Coronary artery (tissue), 2 donors: ENCODE data around the gene CENPT.
A peak's percentile ranks its signal among the peaks of the same experiment; 100 is the strongest.

Experiments used
- DNase-seq: peaks from one replicate; pipeline ENCODE4 v3.0.0-alpha.2; 2017; ENCODE audit warnings: low spot score
- H3K27ac ChIP-seq, 2 donors: fragments of 200-600 bp; sonication (generic); one replicate each; pipeline ENCODE4 v1.5.1; 2016 to 2019
- H3K4me3 ChIP-seq: fragments of 200-600 bp; sonication (generic); 2 replicates; pipeline ENCODE4 v1.5.1; 2016; ENCODE audit warnings: mild to moderate bottlenecking, moderate library complexity
- TF ChIP-seq, protein P1 (sequence below): fragments of 200-600 bp; sonication (generic); IDR thresholded peaks from one replicate; pipeline ENCODE4 v1.5.1; 2019; ENCODE audit warnings: antibody characterized with exemption

The CENPT gene

GRCh38 chr16:67886387-67886786, 38.9 kb upstream of the CENPT start:
- H3K27ac ChIP-seq: no peak overlapping the region
- TF ChIP-seq, protein P1, sequence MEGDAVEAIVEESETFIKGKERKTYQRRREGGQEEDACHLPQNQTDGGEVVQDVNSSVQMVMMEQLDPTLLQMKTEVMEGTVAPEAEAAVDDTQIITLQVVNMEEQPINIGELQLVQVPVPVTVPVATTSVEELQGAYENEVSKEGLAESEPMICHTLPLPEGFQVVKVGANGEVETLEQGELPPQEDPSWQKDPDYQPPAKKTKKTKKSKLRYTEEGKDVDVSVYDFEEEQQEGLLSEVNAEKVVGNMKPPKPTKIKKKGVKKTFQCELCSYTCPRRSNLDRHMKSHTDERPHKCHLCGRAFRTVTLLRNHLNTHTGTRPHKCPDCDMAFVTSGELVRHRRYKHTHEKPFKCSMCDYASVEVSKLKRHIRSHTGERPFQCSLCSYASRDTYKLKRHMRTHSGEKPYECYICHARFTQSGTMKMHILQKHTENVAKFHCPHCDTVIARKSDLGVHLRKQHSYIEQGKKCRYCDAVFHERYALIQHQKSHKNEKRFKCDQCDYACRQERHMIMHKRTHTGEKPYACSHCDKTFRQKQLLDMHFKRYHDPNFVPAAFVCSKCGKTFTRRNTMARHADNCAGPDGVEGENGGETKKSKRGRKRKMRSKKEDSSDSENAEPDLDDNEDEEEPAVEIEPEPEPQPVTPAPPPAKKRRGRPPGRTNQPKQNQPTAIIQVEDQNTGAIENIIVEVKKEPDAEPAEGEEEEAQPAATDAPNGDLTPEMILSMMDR: no peak

GRCh38 chr16:67885976-67886375, 38.5 kb upstream of the CENPT start:
- Histone ChIP-seq H3K27ac (no peak overlapping the region), H3K4me3 (no peak overlapping the region)
- TF ChIP-seq, protein P1: no peak
- DNase-seq: no peak

More at GRCh38 chr16:67886387-67886786, 38.9 kb upstream of the CENPT start:
- DNase-seq: no peak
- H3K4me3 ChIP-seq: no peak overlapping the region

DNA sequence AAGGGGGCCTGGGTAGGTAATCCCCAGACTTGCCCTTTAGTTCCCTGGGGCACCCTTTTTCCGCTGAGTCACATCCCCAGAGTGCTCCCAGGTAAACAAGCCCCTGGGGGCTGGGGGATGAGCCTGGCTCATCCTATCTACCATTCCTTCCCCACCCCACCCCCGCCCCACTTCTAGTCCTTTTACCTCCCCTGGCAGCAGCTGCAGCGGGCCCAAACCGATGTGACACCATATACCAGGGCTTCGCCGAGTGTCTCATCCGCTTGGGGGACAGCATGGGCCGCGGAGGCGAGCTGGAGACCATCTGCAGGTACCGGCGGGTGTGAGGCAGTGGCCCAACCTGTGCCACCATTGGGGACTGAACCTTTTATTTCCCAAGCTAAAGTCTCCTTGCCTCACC, 38.1 kb upstream of the CENPT start:
- TF ChIP-seq, protein P1: no peak
- no peak for DNase-seq
- Histone ChIP-seq H3K4me3 (no peak overlapping the region), H3K27ac (peak overlapping the region; percentile 26 to 68)

DNA sequence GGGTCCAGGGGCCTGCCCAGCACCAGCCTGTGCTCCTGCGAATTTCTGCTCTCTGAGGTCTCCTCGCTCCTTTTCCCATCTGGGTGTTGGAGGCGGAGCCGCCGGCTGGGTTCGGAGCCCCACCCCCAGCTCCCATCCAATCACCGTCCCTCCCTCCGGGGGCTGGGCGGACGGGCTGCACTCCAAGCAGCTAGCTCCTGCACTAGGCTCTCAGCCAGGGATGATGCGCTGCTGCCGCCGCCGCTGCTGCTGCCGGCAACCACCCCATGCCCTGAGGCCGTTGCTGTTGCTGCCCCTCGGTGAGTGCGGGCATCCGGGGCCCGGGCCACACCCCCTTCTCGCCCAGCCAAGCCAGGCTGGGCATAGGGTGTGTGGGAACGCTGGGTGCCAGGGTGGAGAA, 37.2 kb upstream of the CENPT start, which contains the start of gene NRN1L:
Gene NRN1L (plus strand): TSS at position 202 of the 400 bp plus-strand sequence. CDS start 19 bp downstream, at position 221.
- DNase-seq: peak; percentile 90
- TF ChIP-seq, protein P1: no peak
- peak within 1 kb of the TSS; percentile 26 to 68 for H3K27ac ChIP-seq
- H3K4me3 ChIP-seq: peak within 1 kb of the TSS; percentile 57

DNA sequence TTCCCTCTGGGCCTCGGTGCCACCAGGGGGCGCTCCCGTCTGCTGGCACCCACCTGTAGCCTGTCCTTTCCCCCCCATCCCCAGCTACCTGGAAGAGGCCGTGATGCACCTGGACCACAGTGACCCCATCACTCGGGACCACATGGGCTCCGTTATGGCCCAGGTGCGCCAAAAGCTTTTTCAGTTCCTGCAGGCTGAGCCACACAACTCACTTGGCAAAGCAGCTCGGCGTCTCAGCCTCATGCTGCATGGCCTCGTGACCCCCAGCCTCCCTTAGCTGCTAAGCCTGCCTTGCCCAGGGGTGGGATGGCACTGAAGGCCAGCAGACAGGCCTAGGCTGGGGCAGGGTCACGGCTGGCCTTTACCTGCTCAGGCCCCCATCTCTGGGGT, 36.4 kb upstream of the CENPT start:
- DNase-seq: no peak
- Histone ChIP-seq H3K4me3 (no peak overlapping the region), H3K27ac (peak overlapping the region; percentile 26 to 68)
- TF ChIP-seq, protein P1: peak; percentile 92

- TF ChIP-seq, protein P1: no peak
- Histone ChIP-seq H3K4me3 (no peak overlapping the region), H3K27ac (peak overlapping the region in 1 of 2 donors; percentile 68)
- no peak for DNase-seq
Observed at GRCh38 chr16:67883146-67883871, 35.8 kb upstream of the CENPT start.
